Measurements from ENCODE around the gene MAPK8IP1. TPM values are rescaled to one million over a fixed set of nuclear protein-coding genes. Genes with fewer than 3 reads are reported as not detected.

Gene MAPK8IP1
- polyA plus RNA-seq, 1 donor (not counting 4 experiments of a cell fraction or from before 2014, with no cell fraction given), result 0.51 TPM

DNA sequence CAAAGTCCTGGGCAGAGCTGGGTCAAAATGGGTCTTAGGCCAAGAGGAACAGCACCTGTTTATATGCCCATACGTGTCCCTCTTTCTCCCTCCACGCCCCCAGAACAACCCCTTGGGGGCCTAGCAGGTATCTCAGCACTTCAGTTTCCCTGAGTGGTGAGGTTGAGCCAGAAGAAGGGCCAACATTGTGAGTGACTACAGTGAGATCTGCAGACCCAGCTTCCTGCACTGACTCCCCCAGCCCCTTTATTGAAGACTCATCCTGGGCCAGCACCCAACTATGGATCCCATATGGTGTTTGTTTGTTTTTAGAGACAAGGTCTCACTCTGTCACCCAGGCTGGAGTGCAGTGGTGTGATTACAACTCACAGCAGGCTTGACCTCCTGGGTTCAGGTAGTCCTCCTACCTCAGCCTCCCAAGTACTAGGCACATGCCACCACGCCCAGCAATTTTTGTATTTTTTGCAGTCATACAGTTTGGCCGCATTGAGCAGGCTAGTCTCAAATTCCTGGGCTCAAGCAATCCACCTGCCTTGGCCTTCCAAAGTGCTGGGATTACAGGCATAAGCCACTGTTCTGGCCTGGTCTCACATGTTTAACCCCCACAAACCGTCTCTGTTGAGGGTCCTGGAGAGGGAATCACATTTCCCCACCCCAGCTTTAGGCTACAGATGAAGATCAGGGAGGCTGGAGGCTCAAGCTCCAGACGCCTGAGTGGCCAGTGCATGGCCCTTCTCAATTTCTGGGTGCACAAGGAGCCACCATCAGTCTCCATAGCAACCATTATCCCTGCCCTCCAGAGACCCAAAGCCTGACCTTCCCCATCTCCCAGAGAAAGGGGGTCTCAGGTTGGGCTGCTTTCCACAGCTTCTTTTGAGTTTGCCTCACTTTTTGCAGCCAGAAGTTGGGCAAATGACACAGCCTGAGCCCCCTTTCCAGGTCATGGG is 35.4 kb downstream of the MAPK8IP1 start:
- no peak overlapping the region for H3K4me2 ChIP-seq (ENCODE audit: control insufficient read depth, extremely low read depth, insufficient read depth, low read depth, low read length)
- dilution Hi-C loops (cut with MboI; ENCODE audit: extremely low pct_ligation_motif_present, low sequenced_read_pairs), result no loop called here
- TF ChIP-seq, protein P1, sequence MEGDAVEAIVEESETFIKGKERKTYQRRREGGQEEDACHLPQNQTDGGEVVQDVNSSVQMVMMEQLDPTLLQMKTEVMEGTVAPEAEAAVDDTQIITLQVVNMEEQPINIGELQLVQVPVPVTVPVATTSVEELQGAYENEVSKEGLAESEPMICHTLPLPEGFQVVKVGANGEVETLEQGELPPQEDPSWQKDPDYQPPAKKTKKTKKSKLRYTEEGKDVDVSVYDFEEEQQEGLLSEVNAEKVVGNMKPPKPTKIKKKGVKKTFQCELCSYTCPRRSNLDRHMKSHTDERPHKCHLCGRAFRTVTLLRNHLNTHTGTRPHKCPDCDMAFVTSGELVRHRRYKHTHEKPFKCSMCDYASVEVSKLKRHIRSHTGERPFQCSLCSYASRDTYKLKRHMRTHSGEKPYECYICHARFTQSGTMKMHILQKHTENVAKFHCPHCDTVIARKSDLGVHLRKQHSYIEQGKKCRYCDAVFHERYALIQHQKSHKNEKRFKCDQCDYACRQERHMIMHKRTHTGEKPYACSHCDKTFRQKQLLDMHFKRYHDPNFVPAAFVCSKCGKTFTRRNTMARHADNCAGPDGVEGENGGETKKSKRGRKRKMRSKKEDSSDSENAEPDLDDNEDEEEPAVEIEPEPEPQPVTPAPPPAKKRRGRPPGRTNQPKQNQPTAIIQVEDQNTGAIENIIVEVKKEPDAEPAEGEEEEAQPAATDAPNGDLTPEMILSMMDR (optimal IDR thresholded peaks at IDR 0.05 in 1 of 3, IDR thresholded peaks at IDR 0.05 in 1 of 3, conservative IDR thresholded peaks at IDR 0.05 in 1 of 3; ENCODE audit: extremely low read depth in 1 of 3, insufficient read depth in 2 of 3, low read length in 3 of 3), result no peak
- TF ChIP-seq EZH2 (IDR thresholded peaks at IDR 0.05; ENCODE audit: low read length), result no peak
- H3K9me1 ChIP-seq (ENCODE audit: control insufficient read depth, extremely low read depth, insufficient read depth, low read length), result peaks cover 5% of the 10 kb centered on the region
- no peaks in the 10 kb centered on the region for H3K27me3 ChIP-seq (ENCODE audit: control insufficient read depth, extremely low read depth, insufficient read depth, low read length)
- H3K27ac ChIP-seq (ENCODE audit: control insufficient read depth, insufficient read depth, low read length), result no peak overlapping the region
- peaks cover 3 to 10% of the 10 kb centered on the region in 2 experiments for H3K36me3 ChIP-seq (ENCODE audit: control insufficient read depth in 2 of 2, extremely low read depth in 1 of 2, insufficient read depth in 2 of 2, low read length in 2 of 2)
- no peak overlapping the region for H3K4me3 ChIP-seq (ENCODE audit: control insufficient read depth in 2 of 3, extremely low read depth in 1 of 3, insufficient read depth in 2 of 3, low read depth in 1 of 3, low read length in 3 of 3)
- DNase-seq (ENCODE audit: low read depth, low spot score) (no peak), FAIRE-seq (no peak)
- H3K4me1 ChIP-seq (ENCODE audit: control insufficient read depth, extremely low read depth, insufficient read depth, low read length), result peaks cover 14% of the 10 kb centered on the region
- no peak overlapping the region for H2AFZ ChIP-seq (ENCODE audit: control insufficient read depth, low read length)
- H3K79me2 ChIP-seq (ENCODE audit: control insufficient read depth, insufficient read depth, low read length), result peaks cover 26% of the 10 kb centered on the region
- no peak overlapping the region for H3K9ac ChIP-seq (ENCODE audit: control insufficient read depth, extremely low read depth, insufficient read depth, low read length)
- H3K9me3 ChIP-seq (ENCODE audit: control insufficient read depth, low read depth, low read length), result no peaks in the 10 kb centered on the region
- no peaks in the 10 kb centered on the region for H4K20me1 ChIP-seq (ENCODE audit: control insufficient read depth, extremely low read depth, insufficient read depth, low read length)

DNA sequence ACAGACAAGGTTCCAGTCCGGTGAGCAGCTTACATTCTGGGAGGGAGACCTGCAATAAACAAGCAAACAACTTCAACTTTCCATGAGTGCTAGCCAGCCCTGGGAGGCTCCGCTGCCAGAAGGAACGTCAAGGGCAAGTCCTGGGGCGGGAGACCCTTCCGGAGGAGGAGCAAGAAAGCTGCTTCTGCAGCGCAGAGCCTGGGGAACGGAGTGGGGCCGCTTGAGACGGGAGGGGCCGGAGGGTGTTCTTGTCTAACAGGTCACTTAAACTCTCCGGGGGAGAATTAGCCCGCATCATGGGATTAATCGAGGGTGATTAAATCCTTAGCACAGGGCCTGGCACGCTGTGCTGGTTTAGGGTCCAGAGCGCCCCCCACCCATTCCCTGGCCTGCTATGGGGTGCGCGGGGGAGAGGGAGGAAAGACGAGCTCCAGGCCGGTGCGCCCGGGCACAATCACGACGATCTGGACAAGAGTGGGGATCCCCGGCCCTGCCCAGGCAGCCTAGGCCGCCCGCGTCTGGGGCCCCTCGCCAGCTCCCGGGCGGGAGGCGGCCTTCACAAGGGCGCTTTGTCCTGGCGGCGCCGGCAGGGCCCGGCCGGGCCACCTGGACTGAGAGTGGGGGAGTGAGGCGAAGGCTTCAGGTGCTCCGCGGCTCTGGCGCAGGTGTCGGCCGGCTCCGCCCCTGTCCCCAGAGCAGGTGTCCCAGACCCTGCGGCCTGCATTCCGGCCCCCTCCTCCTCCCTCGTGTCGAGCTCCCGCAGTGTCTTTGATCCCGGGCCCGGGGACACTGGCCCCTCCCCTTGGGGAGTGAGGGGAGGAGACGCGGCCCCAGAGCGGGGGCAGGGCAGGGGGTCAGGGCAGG is 36.3 kb downstream of the MAPK8IP1 start:
- TF ChIP-seq, protein P1 (optimal IDR thresholded peaks at IDR 0.05 in 1 of 3, IDR thresholded peaks at IDR 0.05 in 1 of 3, conservative IDR thresholded peaks at IDR 0.05 in 1 of 3; ENCODE audit: extremely low read depth in 1 of 3, insufficient read depth in 2 of 3, low read length in 3 of 3), result no peak
- TF ChIP-seq EZH2 (IDR thresholded peaks at IDR 0.05; ENCODE audit: low read length), result no peak
- DNase-seq (ENCODE audit: low read depth, low spot score) (no peak), FAIRE-seq (no peak)
- H3K9me1 ChIP-seq (ENCODE audit: control insufficient read depth, extremely low read depth, insufficient read depth, low read length), result peaks cover 5% of the 10 kb centered on the region
- no peak overlapping the region for H2AFZ ChIP-seq (ENCODE audit: control insufficient read depth, low read length)
- H4K20me1 ChIP-seq (ENCODE audit: control insufficient read depth, extremely low read depth, insufficient read depth, low read length), result no peaks in the 10 kb centered on the region
- dilution Hi-C loops (cut with MboI; ENCODE audit: extremely low pct_ligation_motif_present, low sequenced_read_pairs), result no loop called here
- H3K4me3 ChIP-seq (ENCODE audit: control insufficient read depth in 2 of 3, extremely low read depth in 1 of 3, insufficient read depth in 2 of 3, low read depth in 1 of 3, low read length in 3 of 3), result peak overlapping the region; percentile 40 to 75 (median 64)
- H3K9me3 ChIP-seq (ENCODE audit: control insufficient read depth, low read depth, low read length), result no peaks in the 10 kb centered on the region
- H3K27me3 ChIP-seq (ENCODE audit: control insufficient read depth, extremely low read depth, insufficient read depth, low read length), result no peaks in the 10 kb centered on the region
- peaks cover 11% of the 10 kb centered on the region for H3K4me1 ChIP-seq (ENCODE audit: control insufficient read depth, extremely low read depth, insufficient read depth, low read length)
- H3K4me2 ChIP-seq (ENCODE audit: control insufficient read depth, extremely low read depth, insufficient read depth, low read depth, low read length), result peak overlapping the region; percentile 56
- peaks cover 0 to 5% of the 10 kb centered on the region in 2 experiments for H3K36me3 ChIP-seq (ENCODE audit: control insufficient read depth in 2 of 2, extremely low read depth in 1 of 2, insufficient read depth in 2 of 2, low read length in 2 of 2)
- H3K27ac ChIP-seq (ENCODE audit: control insufficient read depth, insufficient read depth, low read length), result no peak overlapping the region
- peaks cover 18% of the 10 kb centered on the region for H3K79me2 ChIP-seq (ENCODE audit: control insufficient read depth, insufficient read depth, low read length)
- H3K9ac ChIP-seq (ENCODE audit: control insufficient read depth, extremely low read depth, insufficient read depth, low read length), result no peak overlapping the region

Measured in keratinocyte (primary cell).